ENCODE measurements around the gene APOBEC3B.

- TF ChIP-seq CTCF (IDR thresholded peaks at IDR 0.05) = no peak
- TF ChIP-seq POLR2A (IDR thresholded peaks at IDR 0.05) = no peak
- no peak for TF ChIP-seq EP300 (IDR thresholded peaks at IDR 0.05)
Measured at GRCh38 chr22:39027717-39028116, 45.6 kb downstream of the APOBEC3B start.
